ENCODE results near the gene CINP.

GRCh38 chr14:102315121-102315520, 47.6 kb downstream of the CINP start:
- TF ChIP-seq GATA3 (IDR thresholded peaks at IDR 0.05; ENCODE audit: low read depth, low read length) = no peak
- no peak for TF ChIP-seq GATA2 (IDR thresholded peaks at IDR 0.05; ENCODE audit: low read depth, low read length)
